HCT116 (cell line): ENCODE results near the gene ALDH1A1. TPM values are rescaled to one million over a fixed set of nuclear protein-coding genes. Genes with fewer than 3 reads are reported as not detected.

Experiments used
- ATAC-seq: fragments of 200-7000 bp; cut with Tn5 transposase; 2 replicates; pipeline ENCODE4 v1.9.1; 2020; ENCODE audit warnings: mild to moderate bottlenecking, moderate library complexity
- BruUV-seq: library from RNA; stranded (reverse); fragments of 400-500 nt; replicated peaks from 2 replicates; lab custom pipeline; 2021; lab: Mats Ljungman, UMichigan
- CTCF ChIA-PET: fragments of 300-600 bp; sonication (Branson Sonifier 250); formaldehyde crosslinking; loops from one replicate; lab custom pipeline; 2021; ENCODE audit warnings: antibody characterized with exemption; lab: Charles Lee
- POLR2A ChIA-PET: fragments of 300-600, 350-600 bp; sonication (Branson Sonifier 250); formaldehyde crosslinking; loops from one replicate; lab custom pipeline; 2021; ENCODE audit warnings: antibody characterized with exemption; lab: Charles Lee
- RAD21 ChIA-PET, 2 experiments: fragments of 300-600 bp; sonication (Branson Sonifier 250); formaldehyde crosslinking; loops; one replicate each; lab custom pipeline; 2023; ENCODE audit warnings: low total read pairs in 2 of 2; ENCODE audit not compliant: uncharacterized antibody in 2 of 2, unreplicated experiment in 2 of 2, low non-redundant PET in 1 of 2; lab: Charles Lee
- DNase-seq: peaks from one replicate; pipeline ENCODE4 v3.0.0-alpha.2; 2010; ENCODE audit warnings: low read depth, low spot score
- H2AFZ ChIP-seq: fragments of 200-600 bp; shearing (Covaris generic), sonication (generic); 2 replicates; pipeline ENCODE4 v1.6.1; 2017; ENCODE audit warnings: low read depth, mixed run types, mixed read lengths, antibody characterized with exemption, low read length; ENCODE audit not compliant: poor library complexity, severe bottlenecking
- H3K27ac ChIP-seq: 2 replicates; pipeline ENCODE4 v1.5.1; 2012; ENCODE audit warnings: low read depth, low read length
- H3K27me3 ChIP-seq: fragments of 200-600 bp; sonication (generic); 2 replicates; pipeline ENCODE4 v1.6.1; 2016; ENCODE audit warnings: mixed run types, low read length, mixed read lengths; ENCODE audit not compliant: insufficient read depth
- H3K36me3 ChIP-seq, 2 experiments: fragments of 200-500 bp in 1 of 2; fragments of 200-600 bp in 1 of 2; sonication (Bioruptor generic) in 1 of 2; sonication (generic) in 1 of 2; 2 replicates each; pipeline versions ENCODE4 v1.5.1 to v1.6.1; 2014 to 2016; ENCODE audit warnings: low read length in 2 of 2, inconsistent platforms in 1 of 2, mixed read lengths in 1 of 2, mixed run types in 1 of 2; ENCODE audit not compliant: insufficient read depth in 2 of 2, control insufficient read depth in 1 of 2
- H3K4me1 ChIP-seq, 2 experiments: fragments of 200-600 bp in 1 of 2; sonication (generic) in 1 of 2; 2 replicates each; pipeline versions ENCODE4 v1.5.1 to v1.6.1; 2012 to 2017; ENCODE audit warnings: low read length in 2 of 2, inconsistent platforms in 1 of 2, mild to moderate bottlenecking in 1 of 2, mixed read lengths in 1 of 2, mixed run types in 1 of 2, moderate library complexity in 1 of 2; ENCODE audit not compliant: insufficient read depth in 2 of 2, control insufficient read depth in 1 of 2
- H3K4me2 ChIP-seq: fragments of 200-600 bp; sonication (generic); 2 replicates; pipeline ENCODE4 v1.6.1; 2017; ENCODE audit warnings: mixed run types, low read length, mixed read lengths
- H3K4me3 ChIP-seq, 2 experiments: fragments of 200-600 bp in 1 of 2; sonication (generic) in 1 of 2; replicated peaks in 1 of 2; 2 replicates each; pipeline ENCODE4 v1.5.1; 2011 to 2016; ENCODE audit warnings: low read length in 2 of 2, control low read depth in 1 of 2, low read depth in 1 of 2, mild to moderate bottlenecking in 1 of 2, mixed read lengths in 1 of 2, mixed run types in 1 of 2
- H3K79me2 ChIP-seq: fragments of 200-600 bp; sonication (generic); 2 replicates; pipeline ENCODE4 v1.6.1; 2017; ENCODE audit warnings: mild to moderate bottlenecking, mixed run types, low read length, moderate library complexity, mixed read lengths; ENCODE audit not compliant: insufficient read depth
- H3K9ac ChIP-seq: fragments of 200-600 bp; sonication (generic); 2 replicates; pipeline ENCODE4 v1.6.1; 2016; ENCODE audit warnings: low read length, mixed read lengths
- H3K9me2 ChIP-seq: fragments of 200-600 bp; sonication (generic), shearing (Covaris generic); 2 replicates; pipeline ENCODE4 v1.6.1; 2017; ENCODE audit warnings: mixed run types, mild to moderate bottlenecking, moderate library complexity; ENCODE audit not compliant: insufficient read depth
- H3K9me3 ChIP-seq, 2 experiments: fragments of 200-500 bp in 1 of 2; fragments of 200-600 bp in 1 of 2; sonication (Bioruptor generic) in 1 of 2; sonication (generic) in 1 of 2; 2 replicates each; pipeline ENCODE4 v1.6.1; 2014 to 2017; ENCODE audit warnings: low read length in 2 of 2, mixed read lengths in 2 of 2, inconsistent platforms in 1 of 2, low read depth in 1 of 2, mild to moderate bottlenecking in 1 of 2, mixed run types in 1 of 2, moderate library complexity in 1 of 2; ENCODE audit not compliant: control insufficient read depth in 1 of 2, insufficient read depth in 1 of 2
- H4K20me1 ChIP-seq: fragments of 200-600 bp; sonication (generic), shearing (Covaris generic); 2 replicates; pipeline ENCODE4 v1.6.1; 2017; ENCODE audit warnings: mixed run types, mild to moderate bottlenecking, moderate library complexity; ENCODE audit not compliant: insufficient read depth
- ATF3 ChIP-seq: IDR thresholded peaks from 2 replicates; pipeline ENCODE4 v1.6.1; 2012
- CEBPB ChIP-seq: IDR thresholded peaks from 2 replicates; pipeline ENCODE4 v1.6.1; 2012; ENCODE audit warnings: low read depth
- CTCF ChIP-seq, 3 experiments: fragments of 200-600 bp in 1 of 3; sonication (generic) in 1 of 3; IDR thresholded peaks in 2 of 3; conservative IDR thresholded peaks in 1 of 3; 2 replicates each; pipeline ENCODE4 v1.5.1; 2012 to 2017; ENCODE audit warnings: low read depth in 2 of 3, low read length in 2 of 3, antibody characterized with exemption in 1 of 3, borderline replicate concordance in 1 of 3, control low read depth in 1 of 3, mild to moderate bottlenecking in 1 of 3, mixed read lengths in 1 of 3, mixed run types in 1 of 3, moderate library complexity in 1 of 3; ENCODE audit not compliant: insufficient read depth in 1 of 3
- MAX ChIP-seq: IDR thresholded peaks from 2 replicates; pipeline ENCODE4 v1.6.1; 2012
- POLR2A ChIP-seq: IDR thresholded peaks from 2 replicates; pipeline ENCODE4 v1.7.0; 2011; ENCODE audit warnings: borderline replicate concordance; ENCODE audit not compliant: insufficient read depth, insufficient read length; ENCODE audit errors: extremely low read depth
- POLR2AphosphoS5 ChIP-seq: IDR thresholded peaks from 2 replicates; pipeline ENCODE4 v1.6.1; 2011; ENCODE audit warnings: mild to moderate bottlenecking, low read depth, low read length, moderate library complexity
- TCF7L2 ChIP-seq: IDR thresholded peaks from 2 replicates; pipeline ENCODE4 v1.7.0; 2011; ENCODE audit warnings: borderline replicate concordance, inconsistent platforms; ENCODE audit not compliant: insufficient read depth, insufficient read length; ENCODE audit errors: extremely low read depth
- YY1 ChIP-seq: IDR thresholded peaks from 2 replicates; pipeline ENCODE4 v1.6.1; 2011; ENCODE audit warnings: low read length, low read depth, moderate library complexity, mild to moderate bottlenecking; ENCODE audit not compliant: insufficient replicate concordance; ENCODE audit errors: extremely low read depth
- ZBTB33 ChIP-seq: IDR thresholded peaks from 2 replicates; pipeline ENCODE4 v1.6.1; 2011; ENCODE audit warnings: mild to moderate bottlenecking, low read length, moderate library complexity; ENCODE audit not compliant: insufficient replicate concordance; ENCODE audit errors: extremely low read depth
- intact Hi-C: fragments of 100-400 bp; cut with micrococcal nuclease; formaldehyde crosslinking; loops from 2 replicates; pipeline ENCODE4 v1.10.0; 2022
- total RNA-seq: library from RNA; stranded (reverse); gene quantifications from one replicate; pipeline ENCODE4 v1.2.1, GENCODE V29; 2021; ENCODE audit not compliant: unreplicated experiment

The ALDH1A1 gene
- total RNA-seq, 1 experiment from 2014 or later: 0.44 TPM

- ChIA-PET RAD21 (no interaction called here), CTCF (no interaction called here), POLR2A (no interaction called here)
- ATAC-seq: no peak
- Histone ChIP-seq H3K9me2 (0 out of 2 replicates have a peak, but pooled peaks cover 7% of the 10 kb centered on the region), H3K9me3 (no peaks in the 10 kb centered on the region), H3K4me1 (no peaks in the 10 kb centered on the region), H3K27me3 (no peaks in the 10 kb centered on the region), H4K20me1 (no peaks in the 10 kb centered on the region), H3K27ac (no peak overlapping the region), H3K4me2 (no peak overlapping the region), H3K36me3 (no peaks in the 10 kb centered on the region), H2AFZ (no peak overlapping the region), H3K9ac (no peak overlapping the region), H3K79me2 (no peaks in the 10 kb centered on the region), H3K4me3 (no peak overlapping the region)
- BruUV-seq: no TSS peak
- TF ChIP-seq MAX (no peak), ZBTB33 (no peak), YY1 (no peak), CEBPB (no peak), POLR2A (no peak), ATF3 (no peak), TCF7L2 (no peak), POLR2AphosphoS5 (no peak), CTCF (IDR thresholded peaks at IDR 0.05 in 2 of 3, conservative IDR thresholded peaks at IDR 0.05 in 1 of 3; ENCODE audit: borderline replicate concordance in 1 of 3, insufficient read depth in 1 of 3, low read depth in 2 of 3, low read length in 2 of 3) (no peak)
- DNase-seq: no peak
- intact Hi-C loops: no loop called here
Measured at GRCh38 chr9:72997387-72997995, 44.6 kb upstream of the ALDH1A1 start.
